ENCODE data around the gene LRRC8B. TPM values are rescaled to one million over a fixed set of nuclear protein-coding genes. Genes with fewer than 3 reads are reported as not detected.

LRRC8B gene
- total RNA-seq, 1 experiment from 2014 or later, result 15.0 TPM

GRCh38 chr1:89548122-89548857 is 23.7 kb downstream of the LRRC8B start:
- ChIA-PET CTCF (no interaction called here), POLR2A (ENCODE audit: unreplicated experiment) (no interaction called here)
- Histone ChIP-seq H2AFZ (no peak overlapping the region), H3K27me3 (ENCODE audit: insufficient read depth, low read depth) (no peaks in the 10 kb centered on the region), H3K4me3 (no peak overlapping the region), H3K36me3 (ENCODE audit: low read depth) (0 out of 2 replicates have a peak, but pooled peaks cover 3% of the 10 kb centered on the region), H3K4me1 (replicated peaks; ENCODE audit: insufficient read depth) (peaks cover 50% of the 10 kb centered on the region), H3K79me2 (ENCODE audit: low read depth) (peaks cover 46% of the 10 kb centered on the region), H3K9me3 (ENCODE audit: insufficient read depth, low read depth) (no peaks in the 10 kb centered on the region; the same call in 1 of the 2 replicates), H3K9me2 (ENCODE audit: insufficient read depth) (no peaks in the 10 kb centered on the region), H4K20me1 (ENCODE audit: insufficient read depth) (no peaks in the 10 kb centered on the region), H3K27ac (peak overlapping the region; percentile 70), H3F3A (ENCODE audit: insufficient read depth, low read depth) (peaks cover 30% of the 10 kb centered on the region), H3K4me2 (peak overlapping the region; percentile 8; the same call in 1 of the 2 replicates)
- no peak for TF ChIP-seq EZH2 (IDR thresholded peaks at IDR 0.05; ENCODE audit: low read depth)
- no peak for TF ChIP-seq CTCF (conservative IDR thresholded peaks at IDR 0.05)
- no TSS peak for BruUV-seq (replicated peaks)
- no peak for DNase-seq
- intact Hi-C loops (cut with micrococcal nuclease; ENCODE audit: unreplicated experiment), result no loop called here

GRCh38 chr1:89550995-89551394 is 26.4 kb downstream of the LRRC8B start:
- Histone ChIP-seq H3K4me1 (replicated peaks; ENCODE audit: insufficient read depth) (peaks cover 49% of the 10 kb centered on the region), H3K9me2 (ENCODE audit: insufficient read depth) (no peaks in the 10 kb centered on the region), H3F3A (ENCODE audit: insufficient read depth, low read depth) (peaks cover 30% of the 10 kb centered on the region), H4K20me1 (ENCODE audit: insufficient read depth) (no peaks in the 10 kb centered on the region), H3K27me3 (ENCODE audit: insufficient read depth, low read depth) (no peaks in the 10 kb centered on the region), H3K36me3 (ENCODE audit: low read depth) (0 out of 2 replicates have a peak, but pooled peaks cover 9% of the 10 kb centered on the region), H2AFZ (no peak overlapping the region), H3K79me2 (ENCODE audit: low read depth) (peaks cover 45% of the 10 kb centered on the region), H3K4me3 (no peak overlapping the region), H3K9me3 (ENCODE audit: insufficient read depth, low read depth) (no peaks in the 10 kb centered on the region), H3K27ac (no peak overlapping the region), H3K4me2 (no peak overlapping the region)
- ChIA-PET POLR2A (ENCODE audit: unreplicated experiment) (no interaction called here), CTCF (no interaction called here)
- no peak for DNase-seq
- TF ChIP-seq EZH2 (IDR thresholded peaks at IDR 0.05; ENCODE audit: low read depth) (no peak), CTCF (conservative IDR thresholded peaks at IDR 0.05) (no peak)
- intact Hi-C loops (cut with micrococcal nuclease; ENCODE audit: unreplicated experiment), result no loop called here
- no TSS peak for BruUV-seq (replicated peaks)

- no peaks in the 10 kb centered on the region for H3K9me2 ChIP-seq (ENCODE audit: insufficient read depth)
- peak overlapping the region; percentile 1; the same call in 1 of the 2 replicates for H3K4me3 ChIP-seq
- peaks cover 36% of the 10 kb centered on the region for H3K79me2 ChIP-seq (ENCODE audit: low read depth)
- no peak overlapping the region for H2AFZ ChIP-seq
- TF ChIP-seq EZH2 (IDR thresholded peaks at IDR 0.05; ENCODE audit: low read depth) (no peak), CTCF (conservative IDR thresholded peaks at IDR 0.05) (no peak)
- intact Hi-C loops (cut with micrococcal nuclease; ENCODE audit: unreplicated experiment), result no loop called here
- peaks cover 22% of the 10 kb centered on the region for H3F3A ChIP-seq (ENCODE audit: insufficient read depth, low read depth)
- no peaks in the 10 kb centered on the region for H3K27me3 ChIP-seq (ENCODE audit: insufficient read depth, low read depth)
- BruUV-seq (replicated peaks), result no TSS peak
- H3K36me3 ChIP-seq (ENCODE audit: low read depth), result peaks cover 16% of the 10 kb centered on the region; the same call in 1 of the 2 replicates
- DNase-seq, result peak; percentile 9 to 82
- H4K20me1 ChIP-seq (ENCODE audit: insufficient read depth), result no peaks in the 10 kb centered on the region
- H3K4me2 ChIP-seq, result peak overlapping the region; percentile 42
- POLR2A ChIA-PET (ENCODE audit: unreplicated experiment), result no interaction called here
- no peaks in the 10 kb centered on the region for H3K9me3 ChIP-seq (ENCODE audit: insufficient read depth, low read depth)
- CTCF ChIA-PET, result no interaction called here
- peak overlapping the region; percentile 77 for H3K27ac ChIP-seq
- H3K4me1 ChIP-seq (replicated peaks; ENCODE audit: insufficient read depth), result peaks cover 33% of the 10 kb centered on the region
Observed at GRCh38 chr1:89552471-89553081, 27.9 kb downstream of the LRRC8B start.
